Measurements from ENCODE around the gene TMEM198.

GRCh38 chr2:219570924-219571310 is 27.1 kb downstream of the TMEM198 start:
- TF ChIP-seq EZH2phosphoT487 (IDR thresholded peaks at IDR 0.05; ENCODE audit: insufficient read depth, low read depth): no peak
- no peak for TF ChIP-seq EZH2 (IDR thresholded peaks at IDR 0.05; ENCODE audit: insufficient read depth, poor library complexity, severe bottlenecking)

Measured in GM23248 (cell line).